Prostate gland (tissue), 2 donors: ENCODE results near the gene GCGR.

Experiments
- CTCF ChIP-seq, 4 experiments: fragments of 200-600 bp in 2 of 4; fragments of 450-650 bp in 2 of 4; sonication (generic) in 2 of 4; IDR thresholded peaks; 1 replicate in 3 of 4; 2 replicates in 1 of 4; pipeline ENCODE4 v1.5.1; 2016 to 2019; ENCODE audit warnings: antibody characterized with exemption in 4 of 4, mild to moderate bottlenecking in 2 of 4, moderate library complexity in 2 of 4
- POLR2AphosphoS5 ChIP-seq: sonication (generic); formaldehyde crosslinking; IDR thresholded peaks from one replicate; pipeline ENCODE4 v1.6.1; 2017; ENCODE audit warnings: antibody characterized with exemption

GRCh38 chr17:81811705-81812570, 8.0 kb downstream of the GCGR start:
- TF ChIP-seq CTCF (IDR thresholded peaks at IDR 0.05) (no peak), POLR2AphosphoS5 (no peak)
